Measurements from ENCODE around the gene EYA2.

EYA2 gene

DNA sequence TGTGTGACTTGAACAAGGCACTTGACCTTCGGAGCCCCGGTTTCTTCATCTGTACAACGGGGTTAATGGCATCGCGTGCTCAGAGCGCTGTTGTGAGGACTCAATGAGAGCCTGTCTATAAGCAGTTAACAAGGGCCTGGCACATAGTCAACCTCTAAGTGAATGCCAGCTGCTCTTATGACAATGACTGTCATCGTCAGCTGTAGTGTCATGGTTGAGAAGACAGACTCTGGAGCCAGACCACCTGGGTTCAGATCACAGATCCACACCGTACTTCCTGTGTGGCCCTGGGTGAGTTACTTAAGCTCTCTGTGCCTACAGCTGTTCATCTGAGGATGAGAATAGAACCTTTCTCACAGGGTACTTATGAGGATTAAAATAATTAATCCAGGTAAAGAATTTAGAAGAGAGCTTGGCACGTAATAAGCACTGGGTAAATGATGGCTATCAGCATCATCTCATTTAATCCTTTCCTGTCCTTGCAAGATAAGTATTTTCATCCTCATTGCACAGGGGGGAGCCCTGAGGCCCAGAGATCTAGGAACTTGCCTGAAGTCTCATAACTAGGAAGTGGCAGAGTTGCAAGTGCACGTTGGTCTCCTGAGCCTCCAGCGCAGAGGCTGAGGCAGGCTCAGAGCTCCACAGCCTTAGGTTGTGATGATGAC is 105.3 kb downstream of the EYA2 start:
- no peaks in the 10 kb centered on the region for H3K4me1 ChIP-seq (ENCODE audit: control insufficient read depth, insufficient read depth, low read length)
- H3K4me3 ChIP-seq (ENCODE audit: low read length), result no peak overlapping the region
- peaks cover 35% of the 10 kb centered on the region for H3K27me3 ChIP-seq (ENCODE audit: control insufficient read depth, insufficient read depth, low read length)
- H3K4me2 ChIP-seq (ENCODE audit: low read length), result no peak overlapping the region
- no peaks in the 10 kb centered on the region for H3K9me3 ChIP-seq (replicated peaks; ENCODE audit: low read length)
- no peak overlapping the region for H3K9ac ChIP-seq (ENCODE audit: low read depth, low read length)
- no peaks in the 10 kb centered on the region for H3K36me3 ChIP-seq (ENCODE audit: insufficient read depth, low read length)

DNA sequence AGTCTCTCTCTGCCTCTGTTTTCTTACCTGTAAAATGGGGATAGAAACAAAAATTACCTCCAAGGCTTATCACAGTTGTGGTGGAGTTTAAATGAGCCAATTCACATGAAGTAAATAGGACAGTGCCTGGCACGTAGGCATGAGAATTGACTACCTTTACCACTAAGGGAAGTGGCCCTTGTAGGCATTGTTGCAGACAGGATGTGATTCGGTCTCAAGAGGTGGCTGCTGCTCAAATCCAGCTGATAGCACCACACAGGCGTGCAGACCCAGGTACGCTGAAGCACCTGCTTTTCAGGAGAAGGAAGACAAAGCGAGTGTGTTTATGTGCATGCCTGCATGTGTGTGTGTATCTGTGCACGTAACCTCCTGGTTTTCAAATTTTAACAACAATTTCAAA is 108.6 kb downstream of the EYA2 start:
- Histone ChIP-seq H3K27me3 (ENCODE audit: control insufficient read depth, insufficient read depth, low read length) (peaks cover 17% of the 10 kb centered on the region), H3K36me3 (ENCODE audit: insufficient read depth, low read length) (no peaks in the 10 kb centered on the region), H3K9me3 (replicated peaks; ENCODE audit: low read length) (no peaks in the 10 kb centered on the region), H3K9ac (ENCODE audit: low read depth, low read length) (no peak overlapping the region), H3K4me3 (ENCODE audit: low read length) (no peak overlapping the region), H3K4me1 (ENCODE audit: control insufficient read depth, insufficient read depth, low read length) (no peaks in the 10 kb centered on the region), H3K4me2 (ENCODE audit: low read length) (no peak overlapping the region)

DNA sequence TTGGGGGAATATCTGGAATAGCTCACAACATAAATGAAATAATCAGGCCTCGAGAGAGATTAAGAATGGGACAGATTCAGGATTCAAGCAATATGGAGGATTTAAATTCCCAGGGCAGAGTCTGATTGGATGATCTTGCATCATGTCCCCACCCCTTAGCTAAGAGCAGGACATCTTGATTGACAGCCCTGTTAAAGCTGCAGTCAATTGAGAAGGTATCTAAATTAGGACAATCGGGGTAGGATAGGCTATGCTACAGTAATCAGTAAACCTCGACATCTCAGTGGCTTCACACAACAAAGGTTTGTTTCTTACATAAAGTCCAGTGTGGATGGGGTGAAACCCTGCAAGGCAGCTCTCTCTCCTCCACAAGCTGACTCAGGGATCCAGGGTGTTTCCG is 109.5 kb downstream of the EYA2 start:
- Histone ChIP-seq H3K4me3 (ENCODE audit: low read length) (no peak overlapping the region), H3K27me3 (ENCODE audit: control insufficient read depth, insufficient read depth, low read length) (peaks cover 13% of the 10 kb centered on the region)

DNA sequence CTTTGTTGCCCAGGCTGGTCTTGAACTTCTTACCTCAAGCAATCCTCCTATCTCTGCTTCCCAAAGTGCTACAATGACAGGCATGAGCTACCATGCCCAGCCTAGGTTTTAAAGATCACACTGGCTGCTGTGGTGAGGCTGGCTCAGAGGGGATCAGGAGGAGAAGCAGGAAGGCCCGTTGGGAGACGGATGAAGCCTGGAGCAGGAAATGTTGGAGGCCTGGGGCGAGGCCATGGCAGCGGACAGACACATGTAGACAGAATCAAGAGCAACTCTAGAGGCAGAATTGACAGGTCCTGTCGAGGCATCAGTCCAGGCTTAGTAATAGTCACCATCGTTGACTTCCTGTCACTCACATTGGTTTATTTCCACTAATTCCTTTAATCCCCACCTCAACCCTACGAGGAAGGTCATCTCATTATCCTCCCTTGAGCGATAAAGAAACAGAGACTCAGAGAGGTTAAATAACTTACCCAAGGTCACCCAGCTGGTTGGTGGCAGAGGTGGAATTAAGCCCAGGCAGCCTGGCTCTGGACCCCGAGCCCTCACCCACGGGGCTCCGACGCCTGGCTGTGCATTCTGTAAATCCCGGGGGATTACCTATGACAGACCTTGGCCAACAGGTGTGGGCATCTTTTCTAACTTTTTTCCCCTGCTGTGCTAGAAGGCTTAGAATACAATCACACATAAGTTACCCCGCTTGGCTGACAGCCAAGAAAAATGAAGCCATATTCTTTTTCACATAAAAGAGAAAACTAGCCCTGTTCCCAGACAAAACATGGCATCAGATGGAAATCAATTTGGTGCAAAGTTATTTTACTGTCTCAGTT is 113.4 kb downstream of the EYA2 start:
- H3K9ac ChIP-seq (ENCODE audit: low read depth, low read length), result no peak overlapping the region
- H3K4me3 ChIP-seq (ENCODE audit: low read length), result no peak overlapping the region
- no peaks in the 10 kb centered on the region for H3K4me1 ChIP-seq (ENCODE audit: control insufficient read depth, insufficient read depth, low read length)
- H3K36me3 ChIP-seq (ENCODE audit: insufficient read depth, low read length), result no peaks in the 10 kb centered on the region
- H3K27me3 ChIP-seq (ENCODE audit: control insufficient read depth, insufficient read depth, low read length), result peaks cover 11% of the 10 kb centered on the region
- H3K4me2 ChIP-seq (ENCODE audit: low read length), result no peak overlapping the region
- H3K9me3 ChIP-seq (replicated peaks; ENCODE audit: low read length), result no peaks in the 10 kb centered on the region

More for the DNA sequence above, 109.5 kb downstream of the EYA2 start:
- no peaks in the 10 kb centered on the region for H3K9me3 ChIP-seq (replicated peaks; ENCODE audit: low read length)
- H3K36me3 ChIP-seq (ENCODE audit: insufficient read depth, low read length), result no peaks in the 10 kb centered on the region
- H3K4me1 ChIP-seq (ENCODE audit: control insufficient read depth, insufficient read depth, low read length), result no peaks in the 10 kb centered on the region
- no peak overlapping the region for H3K4me2 ChIP-seq (ENCODE audit: low read length)
- no peak overlapping the region for H3K9ac ChIP-seq (ENCODE audit: low read depth, low read length)

DNA sequence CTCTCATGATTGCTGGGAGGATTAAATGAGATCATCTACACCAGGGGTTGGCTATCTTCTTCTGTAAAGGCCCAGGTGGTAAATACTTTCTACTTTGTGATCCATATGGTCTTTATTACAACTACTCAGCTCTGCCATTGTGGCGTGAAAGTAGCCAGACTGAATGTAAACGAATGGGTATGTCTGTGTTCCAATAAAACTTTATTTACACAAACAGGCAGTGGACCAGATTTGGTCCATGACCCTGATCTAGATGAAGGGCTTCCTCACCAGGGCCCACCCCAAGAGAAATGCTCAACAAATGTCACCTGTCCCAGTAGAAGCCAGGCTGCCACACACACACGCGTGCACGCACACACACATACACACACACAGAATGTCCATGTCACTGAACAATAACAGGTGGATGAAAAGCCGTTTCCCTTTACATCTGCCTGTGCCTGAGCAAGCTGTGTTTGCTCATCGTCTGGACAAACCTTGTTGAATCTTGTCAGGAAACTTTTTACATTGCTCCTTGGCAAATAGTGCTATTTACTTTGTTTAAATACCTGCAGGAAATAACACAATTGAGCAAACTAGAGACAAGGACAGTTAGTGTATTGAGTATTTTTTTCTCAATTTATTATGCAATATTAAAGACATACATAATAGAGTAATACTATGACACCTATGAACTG is 114.3 kb downstream of the EYA2 start:
- H3K4me1 ChIP-seq (ENCODE audit: control insufficient read depth, insufficient read depth, low read length), result no peaks in the 10 kb centered on the region
- H3K4me3 ChIP-seq (ENCODE audit: low read length), result no peak overlapping the region
- no peaks in the 10 kb centered on the region for H3K9me3 ChIP-seq (replicated peaks; ENCODE audit: low read length)
- no peak overlapping the region for H3K9ac ChIP-seq (ENCODE audit: low read depth, low read length)
- no peak overlapping the region for H3K4me2 ChIP-seq (ENCODE audit: low read length)
- peaks cover 8% of the 10 kb centered on the region for H3K27me3 ChIP-seq (ENCODE audit: control insufficient read depth, insufficient read depth, low read length)
- H3K36me3 ChIP-seq (ENCODE audit: insufficient read depth, low read length), result no peaks in the 10 kb centered on the region

DNA sequence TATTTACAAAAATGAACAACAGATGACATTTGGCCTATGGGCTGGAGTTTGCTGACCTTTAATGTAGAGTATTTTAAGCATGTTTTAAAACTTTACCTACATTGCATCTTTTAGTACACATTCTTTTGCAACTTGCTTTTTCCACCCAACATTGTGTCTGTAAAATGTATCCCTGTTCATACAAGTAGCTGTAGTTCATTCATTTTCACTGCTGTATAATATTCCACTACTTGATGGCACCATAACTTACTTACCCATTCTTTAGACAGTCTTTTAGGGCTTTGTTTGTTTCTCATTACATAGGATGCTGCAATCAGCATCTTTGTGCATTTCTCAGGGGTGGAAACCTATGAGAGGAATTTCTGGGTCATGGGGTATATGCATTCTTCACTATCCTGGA is 115.1 kb downstream of the EYA2 start:
- Histone ChIP-seq H3K9me3 (replicated peaks; ENCODE audit: low read length) (no peaks in the 10 kb centered on the region), H3K4me3 (ENCODE audit: low read length) (no peak overlapping the region), H3K27me3 (ENCODE audit: control insufficient read depth, insufficient read depth, low read length) (peaks cover 8% of the 10 kb centered on the region), H3K36me3 (ENCODE audit: insufficient read depth, low read length) (no peaks in the 10 kb centered on the region), H3K9ac (ENCODE audit: low read depth, low read length) (no peak overlapping the region), H3K4me2 (ENCODE audit: low read length) (no peak overlapping the region), H3K4me1 (ENCODE audit: control insufficient read depth, insufficient read depth, low read length) (no peaks in the 10 kb centered on the region)

DNA sequence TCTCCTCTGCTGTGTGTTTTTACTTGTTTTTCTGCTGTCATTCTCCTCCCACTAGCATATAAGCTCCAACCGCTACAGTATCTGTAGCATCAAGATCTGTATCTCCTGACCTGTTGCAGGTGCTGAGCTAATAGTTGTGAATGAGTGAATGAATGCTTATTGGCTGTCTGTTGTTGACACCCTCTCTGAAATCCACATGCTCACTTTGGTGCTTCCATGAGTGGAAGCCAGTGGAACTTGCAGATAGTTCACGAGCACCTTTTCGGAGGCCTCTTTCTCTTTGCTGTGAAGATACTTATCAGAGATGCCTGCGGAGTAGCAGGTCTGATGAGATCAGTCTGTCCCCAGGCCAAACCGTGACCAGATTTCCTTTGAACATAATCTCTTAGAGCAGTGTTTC is 117.3 kb downstream of the EYA2 start:
- Histone ChIP-seq H3K4me2 (ENCODE audit: low read length) (no peak overlapping the region), H3K4me3 (ENCODE audit: low read length) (no peak overlapping the region), H3K9me3 (replicated peaks; ENCODE audit: low read length) (no peaks in the 10 kb centered on the region), H3K4me1 (ENCODE audit: control insufficient read depth, insufficient read depth, low read length) (no peaks in the 10 kb centered on the region), H3K9ac (ENCODE audit: low read depth, low read length) (no peak overlapping the region), H3K36me3 (ENCODE audit: insufficient read depth, low read length) (no peaks in the 10 kb centered on the region), H3K27me3 (ENCODE audit: control insufficient read depth, insufficient read depth, low read length) (peaks cover 8% of the 10 kb centered on the region)

DNA sequence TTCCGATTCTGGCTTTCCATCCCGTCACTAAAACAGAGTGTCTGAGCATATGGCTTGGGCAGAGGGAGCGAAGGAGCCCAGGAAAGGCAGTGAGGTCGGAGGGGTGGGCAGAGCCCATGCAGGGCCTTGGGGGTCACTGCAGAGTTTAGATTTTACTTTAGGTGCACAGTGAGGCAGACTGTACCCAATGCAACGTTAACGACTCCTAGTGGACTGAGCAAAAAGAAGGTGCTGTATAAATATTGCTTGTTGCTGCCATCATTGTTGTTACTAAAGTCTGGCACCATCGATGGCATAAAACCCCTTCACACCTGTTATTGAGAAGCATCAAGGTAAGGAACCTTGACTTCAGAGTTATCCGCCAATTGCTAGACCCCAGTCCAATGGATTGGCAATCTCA is 119.0 kb downstream of the EYA2 start:
- Histone ChIP-seq H3K4me1 (ENCODE audit: control insufficient read depth, insufficient read depth, low read length) (no peaks in the 10 kb centered on the region), H3K9me3 (replicated peaks; ENCODE audit: low read length) (no peaks in the 10 kb centered on the region), H3K4me2 (ENCODE audit: low read length) (no peak overlapping the region), H3K36me3 (ENCODE audit: insufficient read depth, low read length) (no peaks in the 10 kb centered on the region), H3K27me3 (ENCODE audit: control insufficient read depth, insufficient read depth, low read length) (peaks cover 8% of the 10 kb centered on the region), H3K9ac (ENCODE audit: low read depth, low read length) (no peak overlapping the region), H3K4me3 (ENCODE audit: low read length) (no peak overlapping the region)

DNA sequence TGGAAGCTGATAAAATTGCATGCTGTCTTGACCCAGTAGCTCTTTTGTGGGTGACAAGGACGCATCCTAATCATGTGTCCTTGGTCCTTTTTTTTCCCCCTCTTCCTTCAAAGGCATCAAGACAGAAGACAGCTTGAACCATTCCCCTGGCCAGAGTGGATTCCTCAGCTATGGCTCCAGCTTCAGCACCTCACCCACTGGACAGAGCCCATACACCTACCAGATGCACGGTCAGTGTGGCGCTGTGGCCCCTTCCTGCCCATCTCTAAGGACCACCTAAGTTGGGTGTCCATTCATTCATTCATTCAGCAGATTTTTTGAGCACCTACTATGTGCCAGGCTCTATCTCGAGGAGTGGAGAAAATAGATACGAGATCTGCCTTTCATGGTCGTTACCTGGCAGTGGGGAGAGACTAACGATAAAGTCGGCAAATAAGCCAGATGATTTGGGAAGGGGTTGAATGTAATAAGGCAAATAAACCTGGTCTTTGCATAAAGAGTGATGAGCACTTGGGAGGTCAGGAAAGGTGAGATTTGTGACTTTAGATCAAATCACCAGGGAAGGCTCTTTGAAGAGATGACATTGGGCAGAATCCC is 121.5 kb downstream of the EYA2 start:
- Histone ChIP-seq H3K9ac (ENCODE audit: low read depth, low read length) (no peak overlapping the region), H3K9me3 (replicated peaks; ENCODE audit: low read length) (no peaks in the 10 kb centered on the region), H3K4me3 (ENCODE audit: low read length) (no peak overlapping the region), H3K36me3 (ENCODE audit: insufficient read depth, low read length) (no peaks in the 10 kb centered on the region), H3K27me3 (ENCODE audit: control insufficient read depth, insufficient read depth, low read length) (peaks cover 7% of the 10 kb centered on the region), H3K4me2 (ENCODE audit: low read length) (no peak overlapping the region), H3K4me1 (ENCODE audit: control insufficient read depth, insufficient read depth, low read length) (no peaks in the 10 kb centered on the region)

DNA sequence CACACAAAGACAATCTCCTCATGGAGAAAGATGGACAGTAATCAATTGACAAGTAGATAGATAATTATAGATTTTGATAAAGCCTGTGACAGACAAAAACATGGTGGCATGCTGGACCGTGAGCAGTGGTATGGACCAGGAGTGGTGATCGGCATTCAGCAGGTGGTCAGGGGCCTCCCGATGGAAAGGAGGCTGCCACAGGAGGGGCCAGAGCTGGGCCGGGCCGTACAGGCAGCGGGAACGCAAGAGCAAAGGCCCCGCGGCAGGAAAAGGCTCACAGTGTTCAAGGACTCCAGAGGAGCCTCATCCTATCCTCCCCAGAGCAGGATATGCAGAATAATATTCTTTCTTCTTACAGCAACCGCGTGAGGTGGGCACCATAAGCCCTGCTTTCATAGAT is 123.7 kb downstream of the EYA2 start:
- no peaks in the 10 kb centered on the region for H3K36me3 ChIP-seq (ENCODE audit: insufficient read depth, low read length)
- no peak overlapping the region for H3K4me3 ChIP-seq (ENCODE audit: low read length)
- H3K27me3 ChIP-seq (ENCODE audit: control insufficient read depth, insufficient read depth, low read length), result no peaks in the 10 kb centered on the region
- H3K9me3 ChIP-seq (replicated peaks; ENCODE audit: low read length), result no peaks in the 10 kb centered on the region
- H3K4me2 ChIP-seq (ENCODE audit: low read length), result no peak overlapping the region
- no peak overlapping the region for H3K9ac ChIP-seq (ENCODE audit: low read depth, low read length)
- no peaks in the 10 kb centered on the region for H3K4me1 ChIP-seq (ENCODE audit: control insufficient read depth, insufficient read depth, low read length)

DNA sequence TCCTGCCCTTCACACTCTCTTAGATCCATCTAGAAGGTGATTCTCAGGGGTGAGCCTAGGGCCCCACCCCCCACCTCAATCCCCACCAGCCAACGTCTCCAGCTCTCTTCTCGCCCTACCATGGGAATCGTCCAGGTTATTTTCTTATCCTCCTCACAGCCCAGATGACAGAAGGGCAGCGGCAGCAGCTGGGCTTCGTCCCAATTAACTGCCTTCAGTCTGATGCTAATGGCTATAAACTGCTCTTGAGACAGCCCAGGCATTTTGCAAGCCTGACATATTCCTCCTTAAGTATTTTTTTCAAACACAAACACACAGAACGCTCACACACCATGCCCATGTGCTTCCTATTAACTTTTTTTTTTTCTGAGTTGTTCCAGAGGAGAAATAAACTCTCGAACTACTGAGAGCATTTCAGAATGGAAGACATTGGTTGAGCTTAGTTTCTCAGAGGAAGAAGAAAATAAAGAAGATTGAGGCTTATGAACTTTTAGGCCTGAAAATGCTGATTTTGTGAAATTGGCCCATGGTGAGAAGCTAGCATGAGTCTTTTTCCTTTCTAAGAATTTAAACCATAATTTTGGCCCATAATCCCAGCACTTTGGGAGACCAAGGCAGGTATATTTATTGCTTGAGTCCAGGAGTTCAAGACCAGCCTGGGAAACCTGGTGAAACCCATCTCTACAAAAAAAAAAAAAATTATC is 124.6 kb downstream of the EYA2 start:
- no peaks in the 10 kb centered on the region for H3K9me3 ChIP-seq (replicated peaks; ENCODE audit: low read length)
- no peak overlapping the region for H3K9ac ChIP-seq (ENCODE audit: low read depth, low read length)
- H3K27me3 ChIP-seq (ENCODE audit: control insufficient read depth, insufficient read depth, low read length), result peaks cover 5% of the 10 kb centered on the region
- H3K4me1 ChIP-seq (ENCODE audit: control insufficient read depth, insufficient read depth, low read length), result no peaks in the 10 kb centered on the region
- H3K36me3 ChIP-seq (ENCODE audit: insufficient read depth, low read length), result no peaks in the 10 kb centered on the region
- H3K4me2 ChIP-seq (ENCODE audit: low read length), result no peak overlapping the region
- H3K4me3 ChIP-seq (ENCODE audit: low read length), result no peak overlapping the region
